ENCODE results near the gene STX7.

Gene STX7

DNA sequence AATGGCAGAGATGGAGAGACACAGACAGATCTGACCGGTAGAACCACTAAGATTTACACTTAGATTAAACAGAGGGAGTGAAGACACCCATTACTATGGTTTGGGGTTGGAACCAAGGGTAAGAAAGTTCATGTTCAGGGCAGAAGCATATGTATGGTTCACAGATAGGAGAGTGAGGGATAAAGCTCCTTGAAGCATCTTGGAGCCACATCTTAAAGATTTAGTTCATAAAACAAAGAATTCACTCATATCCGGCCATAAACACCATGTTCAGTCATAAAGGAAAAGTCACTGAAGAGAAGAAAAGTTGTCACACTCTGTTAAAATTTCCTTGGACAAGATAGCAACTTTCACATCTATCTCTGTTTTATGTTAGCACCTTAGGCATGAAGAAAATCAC, 18.0 kb downstream of the STX7 start:
- no peak for TF ChIP-seq ZNF274 (IDR thresholded peaks at IDR 0.05; ENCODE audit: low read depth, low read length)
- H3K4me3 ChIP-seq (ENCODE audit: low read length) = peak overlapping the region; percentile 62

GRCh38 chr6:132491881-132492280, 21.0 kb downstream of the STX7 start:
- no peak for TF ChIP-seq ZNF274 (IDR thresholded peaks at IDR 0.05; ENCODE audit: low read depth, low read length)
- no peak overlapping the region for H3K4me3 ChIP-seq (ENCODE audit: low read length)

DNA sequence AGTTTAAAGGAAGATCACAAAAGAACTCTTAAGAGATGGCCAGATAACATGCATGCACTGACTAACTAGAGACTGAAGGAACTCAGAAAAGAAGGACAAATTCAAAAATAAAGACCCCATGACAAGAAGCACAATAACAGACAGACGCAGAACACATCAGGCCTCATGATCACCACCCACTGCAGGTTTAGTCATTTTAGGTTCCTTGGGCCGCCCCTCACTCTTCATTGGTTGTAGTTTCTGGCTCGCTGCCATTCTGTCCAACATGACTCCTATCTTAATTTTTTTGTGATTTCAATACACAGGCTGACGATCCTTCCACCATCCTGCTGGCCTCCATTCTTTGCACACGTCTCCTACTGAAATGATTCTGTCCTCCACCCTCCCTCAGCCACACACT, 21.6 kb downstream of the STX7 start:
- no peak for TF ChIP-seq ZNF274 (IDR thresholded peaks at IDR 0.05; ENCODE audit: low read depth, low read length)
- no peak overlapping the region for H3K4me3 ChIP-seq (ENCODE audit: low read length)

DNA sequence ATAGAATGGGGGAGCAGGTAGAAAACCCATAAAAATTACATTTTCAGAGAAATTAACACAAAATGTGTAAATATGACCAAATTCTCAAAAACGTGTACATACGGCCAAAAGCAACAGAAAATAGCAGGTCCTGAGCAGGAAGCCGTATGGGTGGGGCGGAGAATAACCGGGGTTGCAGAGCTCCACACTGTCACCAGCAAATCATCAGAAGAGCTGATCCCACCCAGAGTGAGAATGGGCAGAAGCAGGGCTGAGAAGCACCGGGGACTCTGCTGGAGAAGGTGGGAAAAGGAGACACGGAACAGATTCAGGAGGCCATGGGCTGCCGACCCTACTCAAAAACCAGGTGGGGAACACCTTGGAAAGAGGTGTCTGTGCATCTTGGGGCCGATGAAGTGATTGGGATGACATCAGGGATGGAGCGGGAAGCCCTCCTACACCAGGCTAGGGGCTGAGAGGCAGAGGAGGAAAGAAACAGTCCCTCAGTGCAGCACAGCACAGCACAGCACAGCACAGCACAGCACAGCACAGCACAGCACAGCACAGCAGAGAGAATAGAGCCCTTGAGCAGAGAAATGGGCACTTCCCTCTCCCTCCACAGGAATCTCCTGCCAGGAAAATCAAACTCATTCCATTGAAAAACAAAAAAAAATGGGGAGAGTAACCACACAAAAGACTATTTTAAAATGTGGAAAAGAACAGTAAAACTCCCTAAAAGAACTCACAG, 22.3 kb downstream of the STX7 start:
- H3K4me3 ChIP-seq (ENCODE audit: low read length) = peak overlapping the region; percentile 3; the same call in 1 of the 2 replicates
- no peak for TF ChIP-seq ZNF274 (IDR thresholded peaks at IDR 0.05; ENCODE audit: low read depth, low read length)

DNA sequence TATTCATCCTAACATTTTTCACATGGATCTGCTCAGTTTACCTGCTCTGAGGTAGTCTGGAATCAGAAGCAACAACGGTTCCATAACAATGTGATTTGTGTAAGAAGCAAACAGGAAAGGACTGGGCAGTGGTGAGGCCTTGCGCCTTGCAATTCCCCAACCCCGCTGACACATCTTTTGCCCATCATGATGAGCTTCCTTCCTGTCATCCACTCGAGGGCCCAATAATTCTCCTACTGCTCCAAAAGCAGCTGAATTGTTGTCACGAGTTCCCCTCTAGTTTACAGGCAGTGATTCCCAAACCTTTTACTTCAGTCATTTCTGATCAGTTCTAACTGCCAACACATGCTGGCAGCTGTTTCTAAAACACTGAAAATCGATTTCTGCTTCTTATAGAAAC, 22.9 kb downstream of the STX7 start:
- H3K4me3 ChIP-seq (ENCODE audit: low read length) = no peak overlapping the region; the same call in 1 of the 2 replicates
- TF ChIP-seq ZNF274 (IDR thresholded peaks at IDR 0.05; ENCODE audit: low read depth, low read length) = no peak

- no peak for TF ChIP-seq ZNF274 (IDR thresholded peaks at IDR 0.05; ENCODE audit: low read depth, low read length)
- no peak overlapping the region for H3K4me3 ChIP-seq (ENCODE audit: low read length)
These were observed 23.5 kb downstream of the STX7 start for GRCh38 chr6:132489376-132489775.

DNA sequence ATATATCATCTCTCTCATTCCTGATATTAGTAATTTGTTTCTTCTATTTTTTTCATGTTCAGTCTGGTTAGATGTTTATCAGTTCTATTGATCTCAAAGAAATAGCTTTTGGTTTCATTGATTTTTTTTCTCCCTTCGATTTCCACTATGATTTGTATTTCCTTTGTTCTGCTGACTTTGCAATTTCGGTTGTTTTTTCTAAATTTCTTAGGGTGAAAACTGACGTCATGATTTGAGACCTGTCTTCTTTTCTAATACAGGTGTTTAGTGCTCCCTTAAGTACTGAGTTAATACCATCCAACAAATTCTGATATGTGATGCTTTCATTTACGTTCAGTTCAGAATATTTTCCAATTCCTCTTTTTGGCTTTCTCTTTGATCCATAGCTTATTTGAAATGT, 25.2 kb downstream of the STX7 start:
- no peak for TF ChIP-seq ZNF274 (IDR thresholded peaks at IDR 0.05; ENCODE audit: low read depth, low read length)
- no peak overlapping the region for H3K4me3 ChIP-seq (ENCODE audit: low read length)

DNA sequence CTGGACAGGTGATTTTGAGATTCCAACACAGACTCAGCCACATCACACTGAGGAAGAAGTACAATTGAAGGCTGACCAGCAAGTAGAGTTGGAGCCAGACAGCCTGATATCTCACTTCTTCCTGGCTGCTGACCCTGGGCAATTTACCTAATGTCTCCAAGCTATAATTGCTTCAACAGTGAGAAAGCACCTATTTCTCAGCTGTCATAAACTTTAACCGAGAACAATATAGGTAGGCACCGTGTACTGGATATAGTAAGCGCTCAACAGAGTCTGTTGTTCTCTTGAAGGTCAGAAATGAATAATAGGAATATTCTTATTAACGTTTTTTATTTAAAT, 28.3 kb downstream of the STX7 start:
- TF ChIP-seq ZNF274 (IDR thresholded peaks at IDR 0.05; ENCODE audit: low read depth, low read length) = no peak
- H3K4me3 ChIP-seq (ENCODE audit: low read length) = no peak overlapping the region

DNA sequence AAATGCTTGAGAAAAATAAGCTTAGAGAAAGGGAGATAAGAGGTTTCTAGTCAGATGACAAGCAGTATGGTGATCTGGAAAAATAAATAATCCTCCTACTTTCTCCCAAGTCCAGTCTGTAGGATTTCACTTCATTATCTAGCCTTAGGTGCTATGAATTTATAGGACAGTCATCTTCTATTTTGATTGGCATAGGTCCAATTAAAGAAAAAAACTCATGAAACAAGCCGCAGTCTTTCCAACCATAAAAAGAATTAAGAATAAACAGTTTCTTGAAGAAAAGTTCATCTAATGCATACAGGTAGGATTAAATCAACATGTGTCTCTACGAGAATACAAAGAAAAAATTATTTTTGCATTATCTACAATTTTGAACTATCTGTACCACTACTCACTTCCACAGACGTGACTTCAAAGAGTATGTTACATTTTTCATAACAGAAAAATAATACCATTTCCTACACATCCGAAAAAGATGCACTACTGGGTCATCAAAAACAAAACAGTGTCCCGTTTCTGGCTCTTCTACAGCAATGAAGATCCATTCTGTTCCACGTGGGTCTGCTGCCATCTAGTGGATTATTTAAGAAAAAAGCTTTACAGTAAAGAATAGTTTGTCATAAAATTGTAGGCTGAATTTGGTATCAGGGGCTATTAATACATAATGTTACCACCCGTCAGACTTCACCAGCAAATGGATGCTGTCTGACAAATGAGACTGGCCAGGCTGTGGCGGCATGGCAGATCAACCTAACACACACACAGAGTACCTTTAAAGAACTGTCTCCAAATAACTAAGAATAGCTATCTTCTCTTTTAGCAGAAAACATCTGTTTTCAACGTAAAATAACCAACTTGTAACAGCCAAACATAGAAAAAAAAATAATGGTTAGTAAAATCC, 28.9 kb downstream of the STX7 start:
- no peak for TF ChIP-seq ZNF274 (IDR thresholded peaks at IDR 0.05; ENCODE audit: low read depth, low read length)
- no peak overlapping the region for H3K4me3 ChIP-seq (ENCODE audit: low read length)

GRCh38 chr6:132482581-132482980, 30.3 kb downstream of the STX7 start:
- H3K4me3 ChIP-seq (ENCODE audit: low read length) = no peak overlapping the region
- TF ChIP-seq ZNF274 (IDR thresholded peaks at IDR 0.05; ENCODE audit: low read depth, low read length) = no peak

- TF ChIP-seq ZNF274 (IDR thresholded peaks at IDR 0.05; ENCODE audit: low read depth, low read length) = no peak
These were observed 31.7 kb downstream of the STX7 start for GRCh38 chr6:132481189-132481588.

GRCh38 chr6:132479131-132479530, 33.8 kb downstream of the STX7 start:
- no peak overlapping the region for H3K4me3 ChIP-seq (ENCODE audit: low read length)
- TF ChIP-seq ZNF274 (IDR thresholded peaks at IDR 0.05; ENCODE audit: low read depth, low read length) = no peak

More at GRCh38 chr6:132481189-132481588, 31.7 kb downstream of the STX7 start:
- no peak overlapping the region for H3K4me3 ChIP-seq (ENCODE audit: low read length)

DNA sequence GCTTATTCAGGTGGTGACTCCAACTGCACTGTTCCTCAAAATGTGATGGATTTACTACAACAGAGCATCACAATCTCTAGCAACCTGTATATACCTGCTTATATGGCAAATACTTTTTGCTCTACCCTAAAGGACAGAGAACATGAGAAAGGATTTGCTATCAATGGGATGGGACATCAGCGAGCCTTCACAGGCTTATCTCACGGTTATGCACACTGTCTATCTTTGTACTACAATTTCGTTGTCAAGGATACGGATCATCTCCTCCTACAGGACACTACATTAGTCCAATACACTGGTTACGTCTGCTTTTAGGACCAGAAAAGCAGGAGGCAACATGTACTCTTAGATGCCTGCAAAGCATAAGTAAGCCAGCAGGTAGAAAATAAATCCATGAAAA, 34.2 kb downstream of the STX7 start:
- no peak overlapping the region for H3K4me3 ChIP-seq (ENCODE audit: low read length)
- no peak for TF ChIP-seq ZNF274 (IDR thresholded peaks at IDR 0.05; ENCODE audit: low read depth, low read length)

DNA sequence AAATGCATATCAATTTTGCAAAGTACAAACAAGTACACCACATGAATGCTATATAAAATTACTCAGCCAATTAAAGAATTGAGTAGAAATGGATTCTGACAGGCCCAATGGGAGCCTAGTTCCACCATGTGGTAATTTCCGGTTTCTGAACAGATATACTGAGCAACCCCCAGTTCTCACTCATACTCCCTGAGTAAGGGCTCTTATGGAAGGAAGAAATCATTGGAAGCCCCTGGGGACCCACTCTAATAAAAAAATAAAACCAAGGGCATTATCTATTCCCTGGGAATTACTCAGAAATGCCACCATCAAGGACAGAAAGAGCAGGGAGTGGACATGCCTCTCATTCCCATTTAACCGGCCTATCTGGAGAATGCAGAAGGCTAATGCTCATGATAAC, 34.6 kb downstream of the STX7 start:
- no peak overlapping the region for H3K4me3 ChIP-seq (ENCODE audit: low read length)
- no peak for TF ChIP-seq ZNF274 (IDR thresholded peaks at IDR 0.05; ENCODE audit: low read depth, low read length)

- H3K4me3 ChIP-seq (ENCODE audit: low read length) = no peak overlapping the region
- TF ChIP-seq ZNF274 (IDR thresholded peaks at IDR 0.05; ENCODE audit: low read depth, low read length) = no peak
These were observed 36.2 kb downstream of the STX7 start for GRCh38 chr6:132476688-132477087.
